Measurements from ENCODE around the gene CST1. TPM values are rescaled to one million over a fixed set of nuclear protein-coding genes. Genes with fewer than 3 reads are reported as not detected.

Gene CST1
- total RNA-seq, 1 experiment from 2014 or later: 1.7 TPM

- H4K91ac ChIP-seq (ENCODE audit: insufficient read length, low read depth, low read length): no peak overlapping the region
- no peak overlapping the region for H2AK5ac ChIP-seq (ENCODE audit: insufficient read length, low read length)
- H4K5ac ChIP-seq (ENCODE audit: insufficient read length, low read depth, low read length): no peak overlapping the region
- no peak overlapping the region for H3K23ac ChIP-seq (ENCODE audit: insufficient read length, low read depth, low read length)
- no peak overlapping the region for H3K14ac ChIP-seq (ENCODE audit: insufficient read depth, low read length)
- H3K18ac ChIP-seq (ENCODE audit: insufficient read length, low read depth, low read length): no peak overlapping the region
- no peak overlapping the region for H4K8ac ChIP-seq (replicated peaks; ENCODE audit: insufficient read length, low read depth, low read length)
- H2BK20ac ChIP-seq (ENCODE audit: low read depth, low read length, poor library complexity, severe bottlenecking): no peak overlapping the region
- no peak overlapping the region for H3K27ac ChIP-seq (ENCODE audit: insufficient read length, low read depth, low read length)
- H2AFZ ChIP-seq (ENCODE audit: low read length): no peak overlapping the region
- no peak for DNase-seq
- H3K56ac ChIP-seq (ENCODE audit: insufficient read length, low read depth, low read length): no peak overlapping the region
- H3K36me3 Mint-ChIP-seq (ENCODE audit: insufficient read depth in 1 of 3, low read depth in 3 of 3): no peaks in the 10 kb centered on the region; a peak in 1 of 7 replicates
- no peak overlapping the region for H2BK5ac ChIP-seq (ENCODE audit: insufficient read length, low read length)
- H3K4me3 Mint-ChIP-seq: no peak overlapping the region
- H2BK120ac ChIP-seq (ENCODE audit: low read depth, low read length, poor library complexity, severe bottlenecking): no peak overlapping the region
- peaks cover 38% of the 10 kb centered on the region for H3K27me3 ChIP-seq (ENCODE audit: insufficient read depth, low read length)
- H3K9ac ChIP-seq (ENCODE audit: extremely low read depth, insufficient read length, low read length): no peak overlapping the region
- H3T11ph ChIP-seq (ENCODE audit: low read length): no peak overlapping the region
- H3K79me1 ChIP-seq (ENCODE audit: insufficient read depth, low read depth, low read length, poor library complexity, severe bottlenecking): no peaks in the 10 kb centered on the region
- H3K9me3 Mint-ChIP-seq: peaks cover 0 to 5% of the 10 kb centered on the region in 2 experiments; a peak in 3 of 5 replicates
- no peak overlapping the region for H3K4ac ChIP-seq (ENCODE audit: low read depth, low read length)
- no peaks in the 10 kb centered on the region; the same call in 1 of the 2 replicates for H3K4me1 ChIP-seq (ENCODE audit: insufficient read depth, low read length)
- no peaks in the 10 kb centered on the region for H3K79me2 ChIP-seq (ENCODE audit: insufficient read depth, low read length)
- WGBS (ENCODE audit: extremely low coverage, insufficient read length, low lambda C conversion rate): no CpG with 5 or more reads among the region's 4 CpGs
- H2BK12ac ChIP-seq (ENCODE audit: insufficient read length, low read depth, low read length): no peak overlapping the region
- H4K20me1 ChIP-seq (ENCODE audit: control insufficient read depth, insufficient read depth, insufficient read length): no peaks in the 10 kb centered on the region
- no peak overlapping the region for H3K4me2 ChIP-seq (ENCODE audit: insufficient read depth, insufficient read length, low read length)
- no peak overlapping the region for H3K27ac Mint-ChIP-seq
- H3K27me3 Mint-ChIP-seq (ENCODE audit: low read depth): peaks cover 99% of the 10 kb centered on the region
- H3K4me1 Mint-ChIP-seq: peaks cover 36 to 42% of the 10 kb centered on the region in 2 experiments
- TF ChIP-seq, protein P1, sequence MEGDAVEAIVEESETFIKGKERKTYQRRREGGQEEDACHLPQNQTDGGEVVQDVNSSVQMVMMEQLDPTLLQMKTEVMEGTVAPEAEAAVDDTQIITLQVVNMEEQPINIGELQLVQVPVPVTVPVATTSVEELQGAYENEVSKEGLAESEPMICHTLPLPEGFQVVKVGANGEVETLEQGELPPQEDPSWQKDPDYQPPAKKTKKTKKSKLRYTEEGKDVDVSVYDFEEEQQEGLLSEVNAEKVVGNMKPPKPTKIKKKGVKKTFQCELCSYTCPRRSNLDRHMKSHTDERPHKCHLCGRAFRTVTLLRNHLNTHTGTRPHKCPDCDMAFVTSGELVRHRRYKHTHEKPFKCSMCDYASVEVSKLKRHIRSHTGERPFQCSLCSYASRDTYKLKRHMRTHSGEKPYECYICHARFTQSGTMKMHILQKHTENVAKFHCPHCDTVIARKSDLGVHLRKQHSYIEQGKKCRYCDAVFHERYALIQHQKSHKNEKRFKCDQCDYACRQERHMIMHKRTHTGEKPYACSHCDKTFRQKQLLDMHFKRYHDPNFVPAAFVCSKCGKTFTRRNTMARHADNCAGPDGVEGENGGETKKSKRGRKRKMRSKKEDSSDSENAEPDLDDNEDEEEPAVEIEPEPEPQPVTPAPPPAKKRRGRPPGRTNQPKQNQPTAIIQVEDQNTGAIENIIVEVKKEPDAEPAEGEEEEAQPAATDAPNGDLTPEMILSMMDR (conservative IDR thresholded peaks at IDR 0.05): no peak
- no peak overlapping the region for H2BK15ac ChIP-seq (ENCODE audit: low read depth, low read length)
- no peaks in the 10 kb centered on the region for H3K23me2 ChIP-seq (ENCODE audit: insufficient read length, low read depth, low read length, poor library complexity, severe bottlenecking)
- H3K9me3 ChIP-seq (ENCODE audit: control insufficient read depth, low read depth, low read length): no peaks in the 10 kb centered on the region
These were observed 4.0 kb upstream of the CST1 start for GRCh38 chr20:23754731-23755130.
